HT-29 (cell line): Measurements from ENCODE around the gene KRTAP10-9. TPM values are rescaled to one million over a fixed set of nuclear protein-coding genes. Genes with fewer than 3 reads are reported as not detected.
"Not testable (repeated sequence)": the region's sequence is repeated elsewhere in the genome, so short reads cannot be mapped to it uniquely, and the experiment has no call there.

Source experiments
- DNase-seq: peaks from one replicate; pipeline ENCODE4 v3.0.0-alpha.2; 2015; ENCODE audit warnings: low spot score
- total RNA-seq: library from RNA; depleted of rRNA; stranded (reverse); fragments of >200 nt; shearing (Covaris generic); gene quantifications from 2 replicates; pipeline ENCODE4 v1.2.3, GENCODE V29; 2014

Gene KRTAP10-9
- total RNA-seq, 1 experiment from 2014 or later: not detected

- no peak for DNase-seq
These were observed 12.4 kb downstream of the KRTAP10-9 start for GRCh38 chr21:44639331-44639655.

DNA sequence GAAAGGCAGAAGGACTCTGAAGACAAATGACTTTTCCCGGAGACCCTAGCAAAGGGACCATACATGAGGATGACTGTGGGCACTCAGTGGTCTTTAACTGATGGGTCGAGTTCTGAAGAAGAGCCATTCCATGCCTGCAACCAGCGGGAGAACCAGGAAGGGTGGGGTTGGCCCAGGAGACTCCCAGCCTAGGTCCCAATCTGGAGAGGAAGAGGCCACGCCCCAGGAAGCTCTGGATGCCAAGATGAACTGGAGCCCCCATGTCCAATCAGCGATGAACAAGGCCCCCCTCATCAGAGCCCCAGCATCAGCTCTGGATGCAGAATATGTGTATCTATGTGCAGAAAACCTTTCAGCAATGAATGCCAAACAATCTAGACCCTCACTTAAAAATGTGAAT is 13.9 kb downstream of the KRTAP10-9 start:
- DNase-seq: no peak

DNA sequence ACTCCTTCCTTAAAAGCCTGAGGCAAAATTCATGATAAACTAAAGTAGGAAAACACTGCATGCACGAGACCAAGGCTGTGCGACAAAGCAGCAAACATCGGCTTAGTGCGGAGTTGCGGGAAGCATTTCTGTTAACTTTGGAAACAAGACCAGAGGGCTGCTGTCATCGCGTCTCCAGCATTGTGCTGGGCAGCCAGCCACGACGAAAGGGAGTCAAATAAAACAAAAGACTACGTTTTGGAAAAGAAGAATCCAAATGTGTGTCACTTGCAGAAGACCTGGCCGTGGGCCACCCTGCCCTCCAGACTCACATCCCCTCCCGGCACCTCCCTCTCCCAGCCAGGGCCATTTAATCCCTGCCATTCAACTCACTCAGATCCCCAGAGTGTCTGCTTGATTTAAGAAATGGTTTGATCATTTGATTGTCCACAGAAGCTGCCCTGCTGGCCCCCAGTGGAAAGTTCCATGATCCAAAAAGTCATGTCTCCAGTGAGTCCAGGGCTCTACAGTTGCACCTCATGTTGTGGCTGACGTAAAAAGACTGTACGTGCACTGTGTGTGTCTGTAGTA is 16.9 kb downstream of the KRTAP10-9 start:
- no peak for DNase-seq

GRCh38 chr21:44644878-44645277 is 18.0 kb downstream of the KRTAP10-9 start:
- no peak for DNase-seq

DNA sequence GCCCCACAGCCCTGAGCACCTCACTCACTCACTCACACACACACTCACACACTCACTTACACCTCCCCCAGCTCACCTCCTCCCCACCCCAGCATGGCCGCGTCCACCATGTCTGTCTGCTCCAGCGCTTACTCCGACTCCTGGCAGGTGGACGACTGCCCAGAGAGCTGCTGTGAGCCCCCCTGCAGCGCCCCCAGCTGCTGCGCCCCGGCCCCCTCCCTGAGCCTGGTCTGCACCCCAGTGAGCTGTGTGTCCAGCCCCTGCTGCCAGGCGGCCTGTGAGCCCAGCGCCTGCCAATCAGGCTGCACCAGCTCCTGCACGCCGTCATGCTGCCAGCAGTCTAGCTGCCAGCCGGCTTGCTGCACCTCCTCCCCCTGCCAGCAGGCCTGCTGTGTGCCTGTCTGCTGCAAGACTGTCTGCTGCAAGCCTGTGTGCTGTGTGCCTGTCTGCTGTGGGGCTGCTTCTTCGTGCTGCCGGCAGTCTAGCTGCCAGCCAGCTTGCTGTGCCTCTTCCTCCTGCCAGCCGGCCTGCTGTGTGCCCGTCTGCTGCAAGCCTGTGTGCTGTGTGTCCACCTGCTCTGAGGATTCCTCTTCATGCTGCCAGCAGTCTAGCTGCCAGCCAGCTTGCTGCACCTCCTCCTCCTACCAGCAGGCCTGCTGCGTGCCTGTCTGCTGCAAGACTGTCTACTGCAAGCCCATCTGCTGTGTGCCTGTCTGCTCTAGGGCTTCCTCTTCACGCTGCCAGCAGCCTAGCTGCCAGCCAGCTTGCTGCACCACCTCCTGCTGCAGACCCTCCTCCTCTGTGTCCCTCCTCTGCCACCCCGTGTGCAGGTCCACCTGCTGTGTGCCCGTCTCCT is 19.7 kb downstream of the KRTAP10-9 start, which contains the start of gene KRTAP10-11:
KRTAP10-11 (plus strand) TSS at position 49 of the 856 bp plus-strand sequence; CDS start at position 94, 45 bp downstream.
- DNase-seq: not testable (repeated sequence)

DNA sequence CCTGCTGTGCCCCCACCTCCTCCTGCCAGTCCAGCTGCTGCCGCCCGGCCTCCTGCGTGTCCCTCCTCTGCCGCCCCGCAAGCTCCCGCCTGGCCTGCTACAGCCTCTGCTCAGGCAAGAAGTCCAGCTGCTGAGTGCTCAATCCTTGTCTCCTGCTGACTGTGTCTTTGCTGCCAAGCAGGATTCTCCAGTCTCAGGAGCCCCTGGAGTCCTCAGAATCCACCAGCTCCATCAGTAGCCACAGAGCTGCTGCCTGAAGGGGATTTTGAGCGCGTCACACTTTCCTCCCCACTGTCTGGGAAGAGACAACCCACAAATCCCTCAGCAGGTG is 20.3 kb downstream of the KRTAP10-9 start:
- DNase-seq: no peak

- DNase-seq: no peak
These were observed 21.8 kb downstream of the KRTAP10-9 start for GRCh38 chr21:44648557-44649311.

DNA sequence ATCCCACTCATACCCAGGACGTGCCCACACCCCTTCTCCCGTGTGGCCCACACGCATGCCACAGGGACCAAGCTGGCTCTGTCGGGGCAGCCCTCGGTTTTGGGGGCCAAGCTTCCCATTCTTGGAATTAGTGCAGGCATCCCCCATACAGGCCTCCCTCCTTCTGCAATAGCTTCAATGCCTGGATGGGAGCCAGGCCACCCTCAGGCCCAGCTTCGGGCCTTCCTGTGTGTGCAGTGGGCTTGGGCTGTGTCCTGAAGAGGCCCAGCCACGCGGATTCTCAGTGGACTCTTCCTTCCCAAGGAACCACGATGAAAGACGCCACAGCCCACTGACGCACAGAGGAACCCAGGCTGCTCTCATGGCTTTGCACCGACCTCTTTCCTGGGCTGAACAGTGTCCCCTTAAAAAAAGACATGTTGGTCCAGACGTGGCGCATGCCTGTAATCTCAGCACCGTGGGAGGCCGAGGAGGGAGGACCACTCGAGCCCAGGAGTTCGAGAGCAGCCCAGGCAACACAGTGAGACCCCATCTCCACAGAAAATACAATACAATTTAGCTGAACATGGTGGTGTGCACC is 22.7 kb downstream of the KRTAP10-9 start:
- DNase-seq: no peak

GRCh38 chr21:44650265-44650972 is 23.5 kb downstream of the KRTAP10-9 start:
- DNase-seq: no peak

DNA sequence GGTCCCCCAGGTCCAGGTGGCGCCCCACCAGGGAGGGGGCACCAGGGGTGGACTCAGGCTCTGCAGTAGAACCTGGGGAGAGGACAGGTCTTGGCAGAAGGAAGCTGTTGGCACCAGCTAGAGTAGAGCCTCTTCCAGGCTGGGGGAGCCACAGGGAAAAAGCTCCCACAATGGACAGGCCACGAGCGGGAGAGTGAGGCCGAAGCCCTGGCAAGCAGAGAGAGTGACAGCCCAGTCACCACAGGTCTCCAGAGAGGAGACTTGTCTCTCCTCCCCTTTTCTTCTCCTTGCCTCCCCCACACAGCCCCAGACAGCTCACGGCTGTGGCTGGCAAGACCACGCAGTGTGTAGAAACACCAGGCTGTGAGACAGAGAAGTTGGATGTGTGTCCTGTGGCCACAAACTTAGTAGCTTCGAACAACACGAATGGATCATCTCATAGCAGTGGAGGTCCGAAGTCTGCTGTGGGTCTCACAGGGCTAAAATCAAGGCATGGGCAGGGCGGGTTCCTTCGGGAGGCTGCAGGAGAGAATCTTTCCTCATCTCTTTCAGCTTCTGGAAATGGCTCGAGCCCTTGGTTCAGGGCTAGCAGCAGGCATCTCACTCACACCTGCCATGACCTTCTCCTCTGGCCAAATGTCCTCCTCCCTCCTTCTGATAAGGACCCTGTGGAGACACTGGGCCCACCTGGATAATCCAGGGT is 24.2 kb downstream of the KRTAP10-9 start:
- DNase-seq: no peak

GRCh38 chr21:44653123-44653522 is 26.2 kb downstream of the KRTAP10-9 start:
- DNase-seq: no peak

- no peak for DNase-seq
These were observed 27.0 kb downstream of the KRTAP10-9 start for GRCh38 chr21:44653656-44654575.

DNA sequence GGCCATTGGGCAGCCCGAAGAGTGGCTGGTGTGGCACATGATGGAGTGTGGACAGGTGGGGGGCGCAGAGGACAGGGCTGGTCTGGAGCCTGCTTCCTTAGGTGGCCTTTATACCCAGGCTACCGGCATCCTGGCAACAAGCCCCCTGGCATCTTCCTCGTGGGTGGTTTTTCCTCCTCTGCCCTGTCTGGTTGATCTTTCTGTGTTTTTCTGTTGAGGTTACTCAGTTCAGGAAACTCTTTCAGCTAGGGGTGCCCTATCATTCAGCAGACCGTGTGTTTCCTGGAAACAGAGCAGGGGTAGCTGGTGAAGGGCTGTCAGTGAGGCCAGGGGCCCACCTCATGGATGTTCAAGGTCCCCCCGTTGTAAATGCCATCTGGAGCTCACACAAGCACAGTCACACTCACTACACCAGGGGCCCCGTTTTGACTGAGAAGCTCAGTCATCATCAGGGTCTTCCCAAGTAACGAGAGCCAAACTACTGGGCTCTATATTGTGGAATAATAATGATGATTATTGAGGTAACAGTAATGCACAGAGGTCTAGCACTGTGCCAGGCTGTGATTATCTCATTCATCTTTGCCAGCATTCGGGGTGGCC is 27.8 kb downstream of the KRTAP10-9 start, which contains the start of gene KRTAP12-4:
KRTAP12-4 (minus strand) TSS at position 84 of the 600 bp plus-strand sequence; CDS start at position 39, 45 bp downstream.
- DNase-seq: no peak

- DNase-seq: no peak
These were observed 30.0 kb downstream of the KRTAP10-9 start for GRCh38 chr21:44656868-44657267.

DNA sequence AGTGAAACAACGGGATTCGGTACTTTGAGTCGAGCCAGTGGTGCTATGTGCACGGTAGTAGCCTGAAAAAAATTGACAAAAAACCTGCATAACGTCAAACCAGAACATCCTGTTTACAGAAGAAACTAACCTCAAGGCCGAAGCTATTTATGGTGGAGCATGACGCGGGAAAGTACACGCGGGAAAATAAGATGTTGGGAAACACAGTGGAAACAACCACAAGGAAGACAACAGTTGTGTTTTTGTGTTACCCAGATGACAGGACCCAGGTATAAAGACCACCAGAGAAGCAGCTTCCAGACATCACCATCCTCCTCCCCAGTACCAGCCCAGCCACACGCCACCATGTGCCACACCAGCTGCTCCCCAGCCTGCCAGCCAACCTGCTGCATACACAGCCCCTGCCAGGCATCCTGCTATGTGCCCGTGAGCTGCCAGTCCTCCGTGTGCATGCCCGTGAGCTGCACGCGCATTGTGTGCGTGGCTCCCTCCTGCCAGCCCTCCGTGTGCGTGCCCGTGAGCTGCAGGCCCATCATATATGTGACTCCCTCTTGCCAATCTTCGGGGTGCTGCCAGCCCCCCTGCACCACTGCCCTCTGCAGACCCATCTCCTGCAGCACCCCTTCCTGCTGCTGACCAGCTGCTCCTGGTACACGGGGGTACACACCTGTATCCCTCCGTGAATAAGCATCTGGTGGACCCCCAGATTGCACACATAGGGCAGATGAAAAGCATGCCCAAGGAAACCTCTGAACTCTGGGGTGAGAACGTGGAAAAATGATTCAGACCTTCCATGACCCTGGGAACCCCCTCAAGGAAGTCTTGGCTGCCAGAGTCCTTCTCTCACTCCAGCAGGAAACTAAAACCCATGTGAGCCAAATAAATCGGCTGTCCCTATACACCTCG is 31.0 kb downstream of the KRTAP10-9 start, which contains the start of gene KRTAP12-3:
KRTAP12-3 (plus strand) TSS at position 298 of the 906 bp plus-strand sequence; CDS start at position 346, 48 bp downstream.
- no peak for DNase-seq

DNA sequence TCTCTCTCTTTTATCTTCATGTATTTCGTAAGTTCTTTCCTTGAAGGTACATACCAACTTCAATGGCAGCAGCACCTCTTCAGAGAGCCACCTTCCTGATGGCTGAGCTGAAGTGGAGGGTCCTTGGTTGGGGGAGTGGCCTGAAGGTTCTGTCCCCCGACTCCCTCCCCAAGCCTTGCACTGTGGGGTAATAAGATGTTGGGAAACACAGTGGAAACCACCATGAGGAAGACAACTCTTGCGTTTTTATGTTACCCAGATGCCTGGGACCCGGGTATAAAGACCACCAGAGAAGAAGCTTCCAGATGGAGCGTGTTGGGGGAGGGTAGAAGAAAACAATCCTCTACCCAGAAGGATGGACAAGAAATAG is 31.6 kb downstream of the KRTAP10-9 start:
- DNase-seq: no peak

DNA sequence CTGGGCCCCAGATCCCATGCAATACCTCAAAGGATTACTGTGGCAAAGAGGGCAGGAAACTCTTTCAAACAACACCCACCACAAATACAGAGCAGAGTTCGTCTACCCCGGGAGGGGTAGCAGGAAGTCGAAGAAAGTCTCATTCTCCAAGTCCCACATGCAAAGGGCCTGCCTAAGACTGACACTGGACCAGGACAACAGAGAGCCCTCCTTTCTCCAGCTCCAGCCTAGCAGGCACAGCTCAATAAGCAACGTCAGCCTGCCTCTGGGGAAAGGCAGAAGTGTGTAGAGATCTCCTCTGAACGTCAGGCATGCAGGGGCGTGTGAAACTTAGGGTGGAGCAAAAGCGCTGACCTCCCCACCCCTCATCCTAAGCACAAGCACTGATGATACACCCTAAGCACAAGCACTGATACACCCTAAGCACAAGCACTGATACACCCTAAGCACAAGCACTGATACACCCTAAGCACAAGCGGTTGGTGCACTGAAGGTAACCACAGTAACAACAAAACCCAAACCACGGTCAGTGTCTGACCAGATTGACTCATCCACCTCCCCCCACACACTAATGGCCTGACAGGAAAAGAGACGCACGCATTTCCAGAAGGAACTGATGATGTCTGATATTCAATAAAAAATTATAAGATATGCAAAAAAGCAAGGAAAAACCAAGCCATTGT is 32.2 kb downstream of the KRTAP10-9 start:
- no peak for DNase-seq
